ENCODE measurements around the gene KDM5A.

DNA sequence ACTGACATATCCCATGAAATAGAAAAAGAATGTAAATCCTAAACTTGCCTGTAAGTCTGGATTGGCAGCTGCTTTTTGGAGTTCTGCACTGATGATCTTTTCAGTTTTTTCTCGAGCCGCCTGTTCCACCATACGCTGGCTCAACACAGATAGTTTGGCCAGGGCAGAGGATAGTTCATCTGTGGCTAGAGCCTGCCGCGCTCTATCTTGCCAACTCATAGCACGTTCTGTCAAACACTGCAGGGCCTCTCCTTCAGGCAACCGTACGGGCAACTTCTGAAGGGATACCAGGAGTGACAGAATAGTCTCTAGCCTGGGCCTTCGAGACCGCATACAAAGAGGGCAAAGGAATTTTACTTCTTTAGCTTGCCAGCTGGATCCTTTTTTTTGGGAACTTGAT lies 81.7 kb downstream of the KDM5A start:
- TF ChIP-seq, protein P1, sequence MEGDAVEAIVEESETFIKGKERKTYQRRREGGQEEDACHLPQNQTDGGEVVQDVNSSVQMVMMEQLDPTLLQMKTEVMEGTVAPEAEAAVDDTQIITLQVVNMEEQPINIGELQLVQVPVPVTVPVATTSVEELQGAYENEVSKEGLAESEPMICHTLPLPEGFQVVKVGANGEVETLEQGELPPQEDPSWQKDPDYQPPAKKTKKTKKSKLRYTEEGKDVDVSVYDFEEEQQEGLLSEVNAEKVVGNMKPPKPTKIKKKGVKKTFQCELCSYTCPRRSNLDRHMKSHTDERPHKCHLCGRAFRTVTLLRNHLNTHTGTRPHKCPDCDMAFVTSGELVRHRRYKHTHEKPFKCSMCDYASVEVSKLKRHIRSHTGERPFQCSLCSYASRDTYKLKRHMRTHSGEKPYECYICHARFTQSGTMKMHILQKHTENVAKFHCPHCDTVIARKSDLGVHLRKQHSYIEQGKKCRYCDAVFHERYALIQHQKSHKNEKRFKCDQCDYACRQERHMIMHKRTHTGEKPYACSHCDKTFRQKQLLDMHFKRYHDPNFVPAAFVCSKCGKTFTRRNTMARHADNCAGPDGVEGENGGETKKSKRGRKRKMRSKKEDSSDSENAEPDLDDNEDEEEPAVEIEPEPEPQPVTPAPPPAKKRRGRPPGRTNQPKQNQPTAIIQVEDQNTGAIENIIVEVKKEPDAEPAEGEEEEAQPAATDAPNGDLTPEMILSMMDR (IDR thresholded peaks at IDR 0.05; ENCODE audit: poor library complexity), result no peak
- TF ChIP-seq EZH2 (IDR thresholded peaks at IDR 0.05; ENCODE audit: borderline replicate concordance) (no peak), EZH2phosphoT487 (IDR thresholded peaks at IDR 0.05; ENCODE audit: low read depth, severe bottlenecking, unreplicated experiment) (no peak)
